Testis (tissue), 2 donors: Measurements from ENCODE around the gene ZDBF2.

Experiments used
- CTCF ChIP-seq, 3 experiments: fragments of 450-650 bp in 2 of 3; fragments of 200-600 bp in 1 of 3; sonication (generic) in 1 of 3; IDR thresholded peaks; one replicate each; pipeline ENCODE4 v1.5.1; 2016 to 2019; ENCODE audit warnings: antibody characterized with exemption in 3 of 3, mild to moderate bottlenecking in 2 of 3, moderate library complexity in 1 of 3
- POLR2A ChIP-seq: fragments of 450-650 bp; IDR thresholded peaks from one replicate; pipeline ENCODE4 v1.6.1; 2017; ENCODE audit warnings: antibody characterized with exemption, mild to moderate bottlenecking, moderate library complexity

GRCh38 chr2:206241736-206242135 is 32.7 kb upstream of the ZDBF2 start:
- TF ChIP-seq CTCF (IDR thresholded peaks at IDR 0.05) (no peak), POLR2A (no peak)
